MM.1S (cell line): Measurements from ENCODE around the gene RBMS3.

ENCODE experiments used
- EZH2 ChIP-seq: fragments of 300-600 bp; sonication (generic); optimal IDR thresholded peaks from 2 replicates; pipeline ENCODE3; 2017; ENCODE audit warnings: low read depth, mild to moderate bottlenecking, antibody characterized with exemption, low read length, mixed read lengths
- EZH2phosphoT487 ChIP-seq: fragments of 300-600 bp; sonication (generic); IDR thresholded peaks from 2 replicates; pipeline ENCODE4 v1.6.1; 2018; ENCODE audit warnings: antibody characterized with exemption, low read length
- TF ChIP-seq, protein P1 (sequence below): fragments of 300-600 bp; sonication (generic); IDR thresholded peaks from 2 replicates; pipeline ENCODE4 v1.5.1; 2016; ENCODE audit warnings: antibody characterized with exemption, low read length, mixed read lengths

DNA sequence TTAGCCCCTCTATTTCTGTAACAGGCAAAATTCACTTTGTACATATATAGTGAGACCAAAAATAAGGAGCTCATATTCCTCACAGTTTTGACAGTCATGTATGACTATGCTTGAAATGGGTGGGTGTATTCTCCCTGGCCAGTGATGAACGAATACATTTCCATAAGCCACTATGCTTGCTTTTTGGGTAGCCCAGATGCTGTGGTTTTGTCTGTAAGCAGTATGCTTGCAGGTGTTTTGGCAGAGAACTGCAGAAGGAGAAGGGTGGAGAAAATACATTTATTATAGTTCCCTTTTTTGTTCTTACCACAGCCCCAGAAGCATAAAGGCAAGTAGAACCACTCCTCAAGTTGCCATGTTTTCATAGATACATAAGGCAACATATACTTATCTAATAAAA is 131.2 kb downstream of the RBMS3 start:
- TF ChIP-seq, protein P1, sequence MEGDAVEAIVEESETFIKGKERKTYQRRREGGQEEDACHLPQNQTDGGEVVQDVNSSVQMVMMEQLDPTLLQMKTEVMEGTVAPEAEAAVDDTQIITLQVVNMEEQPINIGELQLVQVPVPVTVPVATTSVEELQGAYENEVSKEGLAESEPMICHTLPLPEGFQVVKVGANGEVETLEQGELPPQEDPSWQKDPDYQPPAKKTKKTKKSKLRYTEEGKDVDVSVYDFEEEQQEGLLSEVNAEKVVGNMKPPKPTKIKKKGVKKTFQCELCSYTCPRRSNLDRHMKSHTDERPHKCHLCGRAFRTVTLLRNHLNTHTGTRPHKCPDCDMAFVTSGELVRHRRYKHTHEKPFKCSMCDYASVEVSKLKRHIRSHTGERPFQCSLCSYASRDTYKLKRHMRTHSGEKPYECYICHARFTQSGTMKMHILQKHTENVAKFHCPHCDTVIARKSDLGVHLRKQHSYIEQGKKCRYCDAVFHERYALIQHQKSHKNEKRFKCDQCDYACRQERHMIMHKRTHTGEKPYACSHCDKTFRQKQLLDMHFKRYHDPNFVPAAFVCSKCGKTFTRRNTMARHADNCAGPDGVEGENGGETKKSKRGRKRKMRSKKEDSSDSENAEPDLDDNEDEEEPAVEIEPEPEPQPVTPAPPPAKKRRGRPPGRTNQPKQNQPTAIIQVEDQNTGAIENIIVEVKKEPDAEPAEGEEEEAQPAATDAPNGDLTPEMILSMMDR, result no peak
- TF ChIP-seq EZH2 (no peak), EZH2phosphoT487 (no peak)
